MM.1S (cell line): ENCODE measurements around the gene AP1G2.

Experiments
- EZH2 ChIP-seq: fragments of 300-600 bp; sonication (generic); optimal IDR thresholded peaks from 2 replicates; pipeline ENCODE3; 2017; ENCODE audit warnings: low read depth, mild to moderate bottlenecking, antibody characterized with exemption, low read length, mixed read lengths
- EZH2phosphoT487 ChIP-seq: fragments of 300-600 bp; sonication (generic); IDR thresholded peaks from 2 replicates; pipeline ENCODE4 v1.6.1; 2018; ENCODE audit warnings: antibody characterized with exemption, low read length
- TF ChIP-seq, protein P1 (sequence below): fragments of 300-600 bp; sonication (generic); IDR thresholded peaks from 2 replicates; pipeline ENCODE4 v1.5.1; 2016; ENCODE audit warnings: antibody characterized with exemption, low read length, mixed read lengths

DNA sequence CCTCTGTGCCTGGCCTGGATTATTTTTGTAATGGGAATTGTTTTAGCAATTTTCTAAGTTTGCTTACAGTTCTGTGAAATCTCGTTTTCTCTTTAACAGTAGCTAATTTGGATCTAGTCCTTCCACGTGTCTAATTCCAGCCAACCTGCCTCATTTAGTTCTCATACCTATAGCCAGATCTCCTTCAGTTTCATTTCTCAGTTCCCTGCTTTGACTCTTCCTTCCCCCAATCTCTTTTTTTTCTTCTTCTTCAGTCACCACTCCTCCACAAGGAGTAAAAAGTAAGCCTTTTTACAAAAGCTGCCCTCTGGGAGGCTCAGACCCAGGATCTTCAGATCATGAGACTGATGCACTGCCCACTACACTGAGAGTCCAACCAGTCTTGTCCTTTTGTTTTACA, 10.1 kb downstream of the AP1G2 start:
- TF ChIP-seq EZH2: no peak
- TF ChIP-seq, protein P1, sequence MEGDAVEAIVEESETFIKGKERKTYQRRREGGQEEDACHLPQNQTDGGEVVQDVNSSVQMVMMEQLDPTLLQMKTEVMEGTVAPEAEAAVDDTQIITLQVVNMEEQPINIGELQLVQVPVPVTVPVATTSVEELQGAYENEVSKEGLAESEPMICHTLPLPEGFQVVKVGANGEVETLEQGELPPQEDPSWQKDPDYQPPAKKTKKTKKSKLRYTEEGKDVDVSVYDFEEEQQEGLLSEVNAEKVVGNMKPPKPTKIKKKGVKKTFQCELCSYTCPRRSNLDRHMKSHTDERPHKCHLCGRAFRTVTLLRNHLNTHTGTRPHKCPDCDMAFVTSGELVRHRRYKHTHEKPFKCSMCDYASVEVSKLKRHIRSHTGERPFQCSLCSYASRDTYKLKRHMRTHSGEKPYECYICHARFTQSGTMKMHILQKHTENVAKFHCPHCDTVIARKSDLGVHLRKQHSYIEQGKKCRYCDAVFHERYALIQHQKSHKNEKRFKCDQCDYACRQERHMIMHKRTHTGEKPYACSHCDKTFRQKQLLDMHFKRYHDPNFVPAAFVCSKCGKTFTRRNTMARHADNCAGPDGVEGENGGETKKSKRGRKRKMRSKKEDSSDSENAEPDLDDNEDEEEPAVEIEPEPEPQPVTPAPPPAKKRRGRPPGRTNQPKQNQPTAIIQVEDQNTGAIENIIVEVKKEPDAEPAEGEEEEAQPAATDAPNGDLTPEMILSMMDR: no peak
- TF ChIP-seq EZH2phosphoT487: no peak
